ENCODE data around the gene ZNF584.

DNA sequence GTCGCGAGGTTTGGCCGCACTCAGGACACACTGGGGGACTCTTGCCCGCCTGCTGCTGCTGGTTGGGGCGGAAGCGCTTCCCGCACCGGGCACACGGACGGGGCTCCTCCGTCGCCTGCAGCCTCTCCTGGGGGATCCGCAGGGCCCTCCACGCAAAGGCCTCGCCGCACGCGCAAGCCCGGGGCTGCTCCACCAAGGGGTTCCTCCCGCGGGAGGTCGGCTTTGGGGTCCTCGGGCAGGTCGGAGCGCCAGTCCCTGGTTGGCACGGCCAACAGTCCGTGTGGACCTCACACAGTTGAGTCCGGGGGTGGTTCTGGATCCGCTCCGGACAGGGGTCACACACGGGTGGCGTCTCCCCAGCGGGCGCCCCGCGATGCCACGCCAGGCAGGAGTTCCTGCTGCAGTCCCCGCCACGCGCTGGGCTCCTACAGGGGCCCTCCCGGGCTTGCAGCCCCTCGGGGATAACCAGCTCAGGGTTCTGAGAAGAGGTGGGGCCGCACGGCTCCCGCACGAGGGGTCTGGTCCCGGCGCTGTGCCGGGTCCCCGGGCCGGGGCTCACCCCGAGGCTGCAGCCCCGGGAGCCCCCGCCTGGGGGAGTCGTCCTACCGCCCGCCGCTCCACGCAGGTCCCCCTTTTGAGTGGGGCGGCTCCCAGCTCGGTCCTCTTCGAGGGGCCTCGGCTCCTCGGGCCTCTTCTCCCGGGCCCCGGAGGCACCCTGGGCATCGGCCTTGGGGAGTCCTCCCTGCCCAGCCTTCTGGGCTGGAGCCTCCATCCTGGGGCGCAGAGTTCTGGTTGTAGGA lies 39.7 kb upstream of the ZNF584 start:
- TF ChIP-seq, protein P1, sequence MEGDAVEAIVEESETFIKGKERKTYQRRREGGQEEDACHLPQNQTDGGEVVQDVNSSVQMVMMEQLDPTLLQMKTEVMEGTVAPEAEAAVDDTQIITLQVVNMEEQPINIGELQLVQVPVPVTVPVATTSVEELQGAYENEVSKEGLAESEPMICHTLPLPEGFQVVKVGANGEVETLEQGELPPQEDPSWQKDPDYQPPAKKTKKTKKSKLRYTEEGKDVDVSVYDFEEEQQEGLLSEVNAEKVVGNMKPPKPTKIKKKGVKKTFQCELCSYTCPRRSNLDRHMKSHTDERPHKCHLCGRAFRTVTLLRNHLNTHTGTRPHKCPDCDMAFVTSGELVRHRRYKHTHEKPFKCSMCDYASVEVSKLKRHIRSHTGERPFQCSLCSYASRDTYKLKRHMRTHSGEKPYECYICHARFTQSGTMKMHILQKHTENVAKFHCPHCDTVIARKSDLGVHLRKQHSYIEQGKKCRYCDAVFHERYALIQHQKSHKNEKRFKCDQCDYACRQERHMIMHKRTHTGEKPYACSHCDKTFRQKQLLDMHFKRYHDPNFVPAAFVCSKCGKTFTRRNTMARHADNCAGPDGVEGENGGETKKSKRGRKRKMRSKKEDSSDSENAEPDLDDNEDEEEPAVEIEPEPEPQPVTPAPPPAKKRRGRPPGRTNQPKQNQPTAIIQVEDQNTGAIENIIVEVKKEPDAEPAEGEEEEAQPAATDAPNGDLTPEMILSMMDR (IDR thresholded peaks at IDR 0.05; ENCODE audit: poor library complexity, severe bottlenecking) = no peak
- TF ChIP-seq POLR2AphosphoS5 (IDR thresholded peaks at IDR 0.05) (no peak), RAD21 (conservative IDR thresholded peaks at IDR 0.05) (no peak), MXI1 (conservative IDR thresholded peaks at IDR 0.05; ENCODE audit: poor library complexity, severe bottlenecking) (no peak), EZH2 (IDR thresholded peaks at IDR 0.05; ENCODE audit: borderline replicate concordance, insufficient read depth, low read length, poor library complexity, severe bottlenecking) (no peak), SMC3 (conservative IDR thresholded peaks at IDR 0.05; ENCODE audit: poor library complexity) (no peak), EP300 (conservative IDR thresholded peaks at IDR 0.05; ENCODE audit: poor library complexity, severe bottlenecking) (no peak), TAF1 (IDR thresholded peaks at IDR 0.05; ENCODE audit: low read depth) (no peak)
- TF ChIP-seq, protein P2, sequence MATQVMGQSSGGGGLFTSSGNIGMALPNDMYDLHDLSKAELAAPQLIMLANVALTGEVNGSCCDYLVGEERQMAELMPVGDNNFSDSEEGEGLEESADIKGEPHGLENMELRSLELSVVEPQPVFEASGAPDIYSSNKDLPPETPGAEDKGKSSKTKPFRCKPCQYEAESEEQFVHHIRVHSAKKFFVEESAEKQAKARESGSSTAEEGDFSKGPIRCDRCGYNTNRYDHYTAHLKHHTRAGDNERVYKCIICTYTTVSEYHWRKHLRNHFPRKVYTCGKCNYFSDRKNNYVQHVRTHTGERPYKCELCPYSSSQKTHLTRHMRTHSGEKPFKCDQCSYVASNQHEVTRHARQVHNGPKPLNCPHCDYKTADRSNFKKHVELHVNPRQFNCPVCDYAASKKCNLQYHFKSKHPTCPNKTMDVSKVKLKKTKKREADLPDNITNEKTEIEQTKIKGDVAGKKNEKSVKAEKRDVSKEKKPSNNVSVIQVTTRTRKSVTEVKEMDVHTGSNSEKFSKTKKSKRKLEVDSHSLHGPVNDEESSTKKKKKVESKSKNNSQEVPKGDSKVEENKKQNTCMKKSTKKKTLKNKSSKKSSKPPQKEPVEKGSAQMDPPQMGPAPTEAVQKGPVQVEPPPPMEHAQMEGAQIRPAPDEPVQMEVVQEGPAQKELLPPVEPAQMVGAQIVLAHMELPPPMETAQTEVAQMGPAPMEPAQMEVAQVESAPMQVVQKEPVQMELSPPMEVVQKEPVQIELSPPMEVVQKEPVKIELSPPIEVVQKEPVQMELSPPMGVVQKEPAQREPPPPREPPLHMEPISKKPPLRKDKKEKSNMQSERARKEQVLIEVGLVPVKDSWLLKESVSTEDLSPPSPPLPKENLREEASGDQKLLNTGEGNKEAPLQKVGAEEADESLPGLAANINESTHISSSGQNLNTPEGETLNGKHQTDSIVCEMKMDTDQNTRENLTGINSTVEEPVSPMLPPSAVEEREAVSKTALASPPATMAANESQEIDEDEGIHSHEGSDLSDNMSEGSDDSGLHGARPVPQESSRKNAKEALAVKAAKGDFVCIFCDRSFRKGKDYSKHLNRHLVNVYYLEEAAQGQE (IDR thresholded peaks at IDR 0.05; ENCODE audit: borderline replicate concordance) = no peak

Measured in neural cell (in vitro differentiated cells).